ENCODE data around the gene CDC23. TPM values are rescaled to one million over a fixed set of nuclear protein-coding genes. Genes with fewer than 3 reads are reported as not detected.

The CDC23 gene
- total and polyA plus RNA-seq, 7 donors, result 7.8 to 33.1 (median 17.2) TPM

DNA sequence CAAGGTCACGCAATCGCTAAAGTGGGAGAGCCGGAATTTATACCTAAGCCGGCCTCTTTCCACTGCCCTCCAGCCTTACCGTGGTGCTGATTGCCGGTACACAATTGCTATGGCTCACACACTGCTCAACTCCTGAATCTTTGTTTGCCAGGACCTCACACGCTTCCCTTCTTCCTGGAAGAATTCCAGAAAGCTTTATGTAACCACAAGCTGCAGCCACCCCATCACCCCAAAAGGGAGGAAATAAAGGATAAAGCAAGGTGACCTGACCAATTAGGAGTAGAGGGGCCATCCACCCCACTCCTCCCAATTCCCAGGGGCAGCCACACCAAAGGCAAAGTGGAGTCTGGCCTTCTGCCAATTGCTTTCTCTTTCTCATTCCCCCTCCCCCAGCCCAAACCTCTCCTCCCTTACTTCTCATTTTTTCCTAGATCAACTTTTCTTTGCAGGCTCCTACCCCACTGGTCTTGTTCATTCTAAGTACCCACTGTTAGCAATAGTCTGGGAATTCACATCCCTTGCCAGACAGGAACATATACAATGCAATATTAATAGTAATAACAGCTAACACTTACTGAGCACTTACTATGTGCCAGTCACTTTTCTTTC, 18.0 kb upstream of the CDC23 start:
- peaks cover 0 to 5% (median 0%) of the 10 kb centered on the region in 4 donors for H3K9me3 ChIP-seq
- no peak for DNase-seq
- no peaks in the 10 kb centered on the region for H3K27me3 ChIP-seq
- intact Hi-C loops (cut with DNase I), result no loop called here
- H3K36me3 ChIP-seq, result no peaks in the 10 kb centered on the region
- 35 to 63% methylated on average over 7 of the region's 7 CpGs for WGBS, 2 donors
- H3K4me1 ChIP-seq, result peaks cover 0 to 9% (median 2%) of the 10 kb centered on the region in 4 donors
- H3K27ac ChIP-seq, result no peak overlapping the region
- H3K4me3 ChIP-seq, result no peak overlapping the region
- TF ChIP-seq EP300 (IDR thresholded peaks at IDR 0.05) (no peak), POLR2AphosphoS5 (IDR thresholded peaks at IDR 0.05) (no peak), POLR2A (IDR thresholded peaks at IDR 0.05) (no peak)
- TF ChIP-seq, protein P1, sequence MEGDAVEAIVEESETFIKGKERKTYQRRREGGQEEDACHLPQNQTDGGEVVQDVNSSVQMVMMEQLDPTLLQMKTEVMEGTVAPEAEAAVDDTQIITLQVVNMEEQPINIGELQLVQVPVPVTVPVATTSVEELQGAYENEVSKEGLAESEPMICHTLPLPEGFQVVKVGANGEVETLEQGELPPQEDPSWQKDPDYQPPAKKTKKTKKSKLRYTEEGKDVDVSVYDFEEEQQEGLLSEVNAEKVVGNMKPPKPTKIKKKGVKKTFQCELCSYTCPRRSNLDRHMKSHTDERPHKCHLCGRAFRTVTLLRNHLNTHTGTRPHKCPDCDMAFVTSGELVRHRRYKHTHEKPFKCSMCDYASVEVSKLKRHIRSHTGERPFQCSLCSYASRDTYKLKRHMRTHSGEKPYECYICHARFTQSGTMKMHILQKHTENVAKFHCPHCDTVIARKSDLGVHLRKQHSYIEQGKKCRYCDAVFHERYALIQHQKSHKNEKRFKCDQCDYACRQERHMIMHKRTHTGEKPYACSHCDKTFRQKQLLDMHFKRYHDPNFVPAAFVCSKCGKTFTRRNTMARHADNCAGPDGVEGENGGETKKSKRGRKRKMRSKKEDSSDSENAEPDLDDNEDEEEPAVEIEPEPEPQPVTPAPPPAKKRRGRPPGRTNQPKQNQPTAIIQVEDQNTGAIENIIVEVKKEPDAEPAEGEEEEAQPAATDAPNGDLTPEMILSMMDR (IDR thresholded peaks at IDR 0.05), result no peak

DNA sequence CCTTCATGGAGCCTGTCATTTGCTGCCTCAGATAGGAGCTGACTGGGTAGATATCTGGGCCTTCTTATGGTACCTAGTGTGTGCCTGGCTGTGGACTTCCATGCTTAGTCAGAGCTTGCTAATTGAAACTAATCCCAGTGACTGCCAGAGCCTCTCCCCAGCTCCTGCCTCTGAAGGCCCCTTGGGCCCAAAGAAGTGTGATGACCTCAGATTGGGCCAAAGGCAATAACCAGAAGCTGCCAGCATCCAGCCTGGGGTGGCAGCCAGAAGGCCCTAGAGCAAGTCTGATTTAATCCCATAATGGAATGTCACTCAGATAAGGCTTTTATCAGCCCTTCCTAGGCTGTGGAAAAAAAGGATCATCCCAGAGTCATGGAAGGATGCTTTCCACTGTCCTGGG, 17.1 kb upstream of the CDC23 start:
- intact Hi-C loops (cut with DNase I), result no loop called here
- no peaks in the 10 kb centered on the region for H3K27me3 ChIP-seq
- H3K36me3 ChIP-seq, result no peaks in the 10 kb centered on the region
- no peak for TF ChIP-seq POLR2AphosphoS5 (IDR thresholded peaks at IDR 0.05)
- no peak for TF ChIP-seq POLR2A (IDR thresholded peaks at IDR 0.05)
- TF ChIP-seq EP300 (IDR thresholded peaks at IDR 0.05), result no peak
- TF ChIP-seq, protein P1 (IDR thresholded peaks at IDR 0.05), result no peak
- peaks cover 0 to 9% (median 2%) of the 10 kb centered on the region in 4 donors for H3K4me1 ChIP-seq
- no peak for DNase-seq
- H3K27ac ChIP-seq, result no peak overlapping the region
- no peak overlapping the region for H3K4me3 ChIP-seq
- peaks cover 0 to 5% (median 0%) of the 10 kb centered on the region in 4 donors for H3K9me3 ChIP-seq

DNA sequence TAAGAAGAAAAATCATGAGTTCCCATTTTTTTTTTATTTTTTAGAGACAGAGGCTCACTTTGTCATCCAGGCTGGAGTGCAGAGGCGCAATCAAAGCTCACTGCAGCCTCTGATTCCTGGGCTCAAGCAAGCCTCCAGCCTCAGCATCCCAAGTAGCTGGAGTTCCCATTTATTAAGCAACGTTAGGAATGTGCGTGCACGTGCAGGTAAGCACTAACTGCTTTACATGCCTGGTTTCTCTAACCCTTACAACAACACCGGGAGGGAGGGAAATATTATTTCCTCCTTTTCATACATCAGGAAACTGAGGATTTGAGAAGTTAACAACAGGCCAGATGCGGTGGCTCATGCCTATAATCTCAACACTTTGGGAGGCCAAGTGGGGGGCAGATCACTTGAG, 16.3 kb upstream of the CDC23 start:
- WGBS, 2 donors, result 78 to 83% methylated on average over 6 of the region's 6 CpGs

DNA sequence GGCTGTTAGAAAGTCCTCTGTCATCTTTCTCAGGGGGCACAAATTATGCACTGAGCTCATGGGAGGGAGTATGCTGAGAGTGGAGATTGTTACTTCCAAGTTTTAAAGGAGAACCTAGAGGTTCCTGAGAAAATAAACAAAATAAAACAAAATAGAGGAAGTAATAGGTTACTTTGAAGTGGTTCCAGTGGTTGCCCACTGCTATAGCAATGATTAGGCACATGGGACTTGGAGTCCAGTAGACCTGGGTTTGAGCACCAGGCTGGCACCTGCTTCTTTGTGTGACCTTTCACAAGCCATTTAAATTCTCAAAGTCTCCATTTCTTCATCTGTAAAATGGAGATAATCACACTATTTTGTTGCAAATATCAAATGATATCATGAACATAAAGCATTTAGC, 13.8 kb upstream of the CDC23 start:
- no peaks in the 10 kb centered on the region for H3K27me3 ChIP-seq
- DNase-seq, result no peak
- no peak overlapping the region for H3K4me3 ChIP-seq
- no peak overlapping the region for H3K27ac ChIP-seq
- H3K4me1 ChIP-seq, result peaks cover 0 to 16% (median 2%) of the 10 kb centered on the region in 4 donors
- no peaks in the 10 kb centered on the region for H3K36me3 ChIP-seq
- intact Hi-C loops (cut with DNase I), result no loop called here
- H3K9me3 ChIP-seq, result peaks cover 0 to 5% (median 0%) of the 10 kb centered on the region in 4 donors
- no peak for TF ChIP-seq EP300 (IDR thresholded peaks at IDR 0.05)

More for the DNA sequence above, 16.3 kb upstream of the CDC23 start:
- Histone ChIP-seq H3K4me1 (peaks cover 0 to 9% (median 2%) of the 10 kb centered on the region in 4 donors), H3K36me3 (no peaks in the 10 kb centered on the region), H3K9me3 (peaks cover 0 to 5% (median 0%) of the 10 kb centered on the region in 4 donors), H3K27me3 (no peaks in the 10 kb centered on the region), H3K27ac (no peak overlapping the region), H3K4me3 (no peak overlapping the region)
- no peak for DNase-seq
- TF ChIP-seq POLR2AphosphoS5 (IDR thresholded peaks at IDR 0.05), result no peak
- TF ChIP-seq EP300 (IDR thresholded peaks at IDR 0.05), result no peak
- TF ChIP-seq, protein P1 (IDR thresholded peaks at IDR 0.05), result no peak
- TF ChIP-seq POLR2A (IDR thresholded peaks at IDR 0.05), result no peak
- intact Hi-C loops (cut with DNase I), result no loop called here

DNA sequence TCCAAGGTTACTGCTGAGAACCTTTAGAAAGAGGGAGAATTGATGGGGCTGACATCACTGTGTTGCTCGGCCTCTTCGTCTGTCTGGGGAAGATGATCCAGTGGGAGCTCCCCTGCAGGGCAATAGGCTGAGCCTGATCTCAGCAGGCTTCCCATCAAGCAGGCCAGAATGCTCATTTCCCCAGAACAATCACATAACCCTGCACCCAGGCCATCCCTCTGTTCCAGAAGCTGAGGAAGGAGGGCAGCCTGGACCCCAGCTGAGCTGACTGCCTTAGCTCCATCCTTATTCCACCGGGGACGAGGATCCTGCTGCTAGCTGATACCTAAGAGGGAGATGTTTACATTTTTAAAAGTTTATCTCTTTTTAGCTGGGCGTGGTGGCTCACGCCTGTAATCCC, 11.6 kb upstream of the CDC23 start:
- Histone ChIP-seq H3K4me3 (no peak overlapping the region), H3K27ac (no peak overlapping the region), H3K4me1 (peaks cover 0 to 7% (median 0%) of the 10 kb centered on the region in 4 donors), H3K36me3 (no peaks in the 10 kb centered on the region), H3K9me3 (peaks cover 0 to 5% (median 0%) of the 10 kb centered on the region in 4 donors), H3K27me3 (no peaks in the 10 kb centered on the region)
- TF ChIP-seq POLR2AphosphoS5 (IDR thresholded peaks at IDR 0.05), result no peak
- TF ChIP-seq POLR2A (IDR thresholded peaks at IDR 0.05), result no peak
- TF ChIP-seq EP300 (IDR thresholded peaks at IDR 0.05), result no peak
- TF ChIP-seq, protein P1 (IDR thresholded peaks at IDR 0.05), result no peak
- 71 to 85% methylated on average over 6 of the region's 6 CpGs for WGBS, 2 donors
- no peak for DNase-seq
- intact Hi-C loops (cut with DNase I), result no loop called here
